Tibial nerve (tissue), 4 donors: ENCODE measurements around the gene MCU. TPM values are rescaled to one million over a fixed set of nuclear protein-coding genes. Genes with fewer than 3 reads are reported as not detected.
"Not testable (repeated sequence)": the region's sequence is repeated elsewhere in the genome, so short reads cannot be mapped to it uniquely, and the experiment has no call there.

Source experiments
- DNase-seq, 2 donors: peaks; one replicate each; pipeline ENCODE4 v3.0.0-alpha.2; 2019; ENCODE audit warnings: low spot score in 2 of 2
- H3K27ac ChIP-seq, 4 donors: fragments of 200-600 bp; sonication (generic) in 3 of 4; one replicate each; pipeline ENCODE4 v1.5.1; 2017 to 2019; ENCODE audit warnings: mild to moderate bottlenecking in 1 of 4
- H3K27me3 ChIP-seq, 2 donors: fragments of 200-600 bp; sonication (generic) in 1 of 2; one replicate each; pipeline versions ENCODE4 v1.5.1 to v1.6.0; 2017 to 2019
- H3K36me3 ChIP-seq, 3 donors: fragments of 200-600 bp; sonication (generic); one replicate each; pipeline ENCODE4 v1.5.1; 2018 to 2019
- H3K4me1 ChIP-seq, 4 donors: fragments of 200-600 bp; sonication (generic) in 3 of 4; one replicate each; pipeline ENCODE4 v1.5.1; 2017 to 2019
- H3K4me3 ChIP-seq, 4 donors: fragments of 200-600 bp; sonication (generic) in 3 of 4; one replicate each; pipeline ENCODE4 v1.5.1; 2017 to 2019; ENCODE audit warnings: mild to moderate bottlenecking in 1 of 4, moderate library complexity in 1 of 4
- H3K9me3 ChIP-seq, 4 donors: fragments of 200-600 bp; sonication (generic) in 3 of 4; one replicate each; pipeline ENCODE4 v1.5.1; 2017 to 2019
- CTCF ChIP-seq, 5 experiments: fragments of 200-600 bp in 3 of 5; fragments of 450-650 bp in 2 of 5; sonication (generic) in 3 of 5; IDR thresholded peaks; one replicate each; pipeline ENCODE4 v1.5.1; 2016 to 2019; ENCODE audit warnings: antibody characterized with exemption in 5 of 5, mild to moderate bottlenecking in 3 of 5, moderate library complexity in 2 of 5
- EP300 ChIP-seq, 2 donors: sonication (generic); formaldehyde crosslinking; IDR thresholded peaks; one replicate each; pipeline ENCODE4 v1.6.1; 2017; ENCODE audit warnings: antibody characterized with exemption in 2 of 2, mild to moderate bottlenecking in 1 of 2
- POLR2A ChIP-seq, 2 donors: fragments of 450-650 bp; IDR thresholded peaks; one replicate each; pipeline ENCODE4 v1.6.1; 2017; ENCODE audit warnings: antibody characterized with exemption in 2 of 2, mild to moderate bottlenecking in 2 of 2, moderate library complexity in 2 of 2
- WGBS, 2 donors: methylation state at CpG; one replicate each; pipeline ENCODE4 v1.1.5; 2018; 5-methylcytosine and 5-hydroxymethylcytosine counted together
- total RNA-seq, 4 donors: library from RNA; depleted of rRNA; stranded (reverse); fragments of >200 nt; gene quantifications; one replicate each; pipeline ENCODE4 v1.1.0, GENCODE V29; 2016

MCU gene
- total RNA-seq, 4 donors from 2014 or later: 6.7 to 16.4 (median 14.2) TPM

- no peak overlapping the region for H3K4me3 ChIP-seq
- DNase-seq: no peak
- no peaks in the 10 kb centered on the region for H3K4me1 ChIP-seq
- WGBS, 2 donors: 100% methylated on average over 2 of the region's 2 CpGs
- no peaks in the 10 kb centered on the region for H3K36me3 ChIP-seq
- TF ChIP-seq POLR2A (IDR thresholded peaks at IDR 0.05) (no peak), EP300 (IDR thresholded peaks at IDR 0.05) (no peak), CTCF (IDR thresholded peaks at IDR 0.05) (no peak)
- H3K27ac ChIP-seq: no peak overlapping the region
- no peaks in the 10 kb centered on the region for H3K9me3 ChIP-seq
- no peaks in the 10 kb centered on the region for H3K27me3 ChIP-seq
Observed at GRCh38 chr10:72754275-72755032, 62.5 kb downstream of the MCU start.

DNA sequence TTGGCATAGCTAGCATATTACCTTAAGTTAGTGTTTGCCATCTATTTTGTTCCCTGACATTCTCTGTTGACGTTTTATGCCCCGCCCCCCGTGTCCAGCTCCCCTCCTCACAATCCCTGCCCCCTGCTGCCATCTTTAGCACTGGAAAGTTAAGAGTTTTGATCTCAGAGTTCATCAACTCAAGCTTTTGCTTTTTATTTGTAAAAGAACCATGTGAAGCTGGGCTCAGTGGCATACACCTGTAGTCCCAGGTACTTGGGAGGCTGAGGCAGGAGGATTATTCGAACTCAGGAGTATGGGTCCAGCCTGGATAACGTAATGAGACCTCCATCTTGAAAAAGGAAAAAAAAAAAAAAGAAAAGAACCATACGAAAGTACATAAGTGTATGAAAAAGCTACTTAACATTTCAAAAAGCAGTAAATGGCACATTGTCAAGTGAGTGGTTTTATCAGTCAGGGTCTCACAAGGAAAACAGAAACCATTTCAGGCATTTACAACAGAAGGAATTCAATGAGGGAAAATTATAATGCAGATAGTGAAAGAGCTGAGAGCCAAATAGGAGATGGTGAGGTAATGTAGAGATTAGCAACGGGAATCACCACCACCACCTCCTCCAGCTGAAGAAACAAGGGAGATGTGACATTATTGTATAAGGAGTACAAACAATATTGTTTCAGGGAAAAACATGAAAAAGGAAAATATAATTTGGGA, 64.9 kb downstream of the MCU start:
- TF ChIP-seq EP300 (IDR thresholded peaks at IDR 0.05) (no peak), POLR2A (IDR thresholded peaks at IDR 0.05) (no peak), CTCF (IDR thresholded peaks at IDR 0.05) (no peak)
- no peak for DNase-seq
- 53 to 60% methylated on average over 7 of the region's 7 CpGs for WGBS, 2 donors

GRCh38 chr10:72757732-72758131, 65.8 kb downstream of the MCU start:
- Histone ChIP-seq H3K9me3 (no peaks in the 10 kb centered on the region), H3K4me3 (no peak overlapping the region), H3K27me3 (no peaks in the 10 kb centered on the region), H3K4me1 (peaks cover 0 to 8% (median 0%) of the 10 kb centered on the region in 4 donors), H3K27ac (no peak overlapping the region), H3K36me3 (no peaks in the 10 kb centered on the region)
- TF ChIP-seq POLR2A (IDR thresholded peaks at IDR 0.05): no peak
- no peak for TF ChIP-seq CTCF (IDR thresholded peaks at IDR 0.05)
- no peak for TF ChIP-seq EP300 (IDR thresholded peaks at IDR 0.05)
- WGBS, 2 donors: 94 to 98% methylated on average over 2 of the region's 2 CpGs
- DNase-seq: no peak

More for the DNA sequence above, 64.9 kb downstream of the MCU start:
- H3K36me3 ChIP-seq: no peaks in the 10 kb centered on the region
- no peaks in the 10 kb centered on the region for H3K9me3 ChIP-seq
- no peak overlapping the region for H3K27ac ChIP-seq
- H3K27me3 ChIP-seq: no peaks in the 10 kb centered on the region
- no peak overlapping the region for H3K4me3 ChIP-seq
- H3K4me1 ChIP-seq: peaks cover 0 to 3% (median 0%) of the 10 kb centered on the region in 4 donors

GRCh38 chr10:72758930-72759329, 67.0 kb downstream of the MCU start:
- H3K36me3 ChIP-seq, H3K27ac ChIP-seq, H3K27me3 ChIP-seq, H3K4me1 ChIP-seq, DNase-seq, H3K4me3 ChIP-seq, H3K9me3 ChIP-seq: not testable (repeated sequence)
- WGBS, 2 donors: 81% methylated on average over 10 of the region's 10 CpGs

GRCh38 chr10:72759584-72759983, 67.6 kb downstream of the MCU start:
- 33 to 42% methylated on average over 1 of the region's 1 CpG for WGBS, 2 donors
- TF ChIP-seq POLR2A (IDR thresholded peaks at IDR 0.05) (no peak), CTCF (IDR thresholded peaks at IDR 0.05) (no peak), EP300 (IDR thresholded peaks at IDR 0.05) (no peak)
- no peak overlapping the region for H3K4me3 ChIP-seq
- no peaks in the 10 kb centered on the region for H3K9me3 ChIP-seq
- H3K4me1 ChIP-seq: peaks cover 0 to 8% (median 0%) of the 10 kb centered on the region in 4 donors
- no peaks in the 10 kb centered on the region for H3K36me3 ChIP-seq
- no peak for DNase-seq
- no peaks in the 10 kb centered on the region for H3K27me3 ChIP-seq
- H3K27ac ChIP-seq: no peak overlapping the region
